Neural cell (in vitro differentiated cells): Measurements from ENCODE around the gene COL6A2. TPM values are rescaled to one million over a fixed set of nuclear protein-coding genes. Genes with fewer than 3 reads are reported as not detected.
A peak's percentile ranks its signal among the peaks of the same experiment; 100 is the strongest.

Experiments
- H2AFZ ChIP-seq: fragments of 200-600, 300-800 bp; sonication (generic), shearing (Covaris generic); 2 replicates; pipeline ENCODE4 v1.6.0; 2014; ENCODE audit warnings: low read depth, mild to moderate bottlenecking, antibody characterized with exemption, low read length, moderate library complexity
- H3F3A ChIP-seq: fragments of 200-600 bp; shearing (Covaris generic); 2 replicates; pipeline ENCODE4 v1.6.1; 2016; ENCODE audit warnings: mild to moderate bottlenecking, moderate library complexity, mixed read lengths, antibody characterized with exemption, low read length; ENCODE audit not compliant: insufficient read depth, poor library complexity, severe bottlenecking
- H3K27ac ChIP-seq: fragments of 200-600, 300-800 bp; sonication (generic), shearing (Covaris generic); 2 replicates; pipeline ENCODE4 v1.5.1; 2014; ENCODE audit warnings: mild to moderate bottlenecking, low read length, moderate library complexity
- H3K27me3 ChIP-seq: fragments of 300-800, 200-600 bp; sonication (generic), shearing (Covaris generic); 2 replicates; pipeline ENCODE4 v1.6.0; 2014; ENCODE audit warnings: mild to moderate bottlenecking, low read depth, low read length, moderate library complexity; ENCODE audit not compliant: insufficient read depth
- H3K36me3 ChIP-seq: fragments of 300-800, 200-600 bp; sonication (generic), shearing (Covaris generic); 2 replicates; pipeline ENCODE4 v1.5.1; 2014; ENCODE audit warnings: mild to moderate bottlenecking, antibody characterized with exemption, low read length, moderate library complexity; ENCODE audit not compliant: insufficient read depth
- H3K4me2 ChIP-seq: fragments of 300-800, 200-600 bp; sonication (generic), shearing (Covaris generic); 2 replicates; pipeline ENCODE4 v1.6.0; 2014; ENCODE audit warnings: mild to moderate bottlenecking, low read length
- H3K4me3 ChIP-seq: fragments of 300-800, 200-600 bp; sonication (generic), shearing (Covaris generic); 2 replicates; pipeline ENCODE4 v1.5.1; 2014; ENCODE audit warnings: mild to moderate bottlenecking, low read length, moderate library complexity
- H3K79me2 ChIP-seq: fragments of 200-600 bp; shearing (Covaris generic); replicated peaks from 2 replicates; pipeline ENCODE4 v1.6.0; 2014; ENCODE audit warnings: mild to moderate bottlenecking, low read length, moderate library complexity; ENCODE audit not compliant: insufficient read depth
- H3K9ac ChIP-seq: fragments of 300-800, 200-600 bp; sonication (generic), shearing (Covaris generic); 2 replicates; pipeline ENCODE4 v1.6.1; 2016; ENCODE audit warnings: mild to moderate bottlenecking, low read length, mixed read lengths
- H3K9me2 ChIP-seq: fragments of 200-600 bp; shearing (Covaris generic); 2 replicates; pipeline ENCODE4 v1.6.1; 2016; ENCODE audit warnings: mild to moderate bottlenecking, low read length, mixed read lengths; ENCODE audit not compliant: insufficient read depth
- H3K9me3 ChIP-seq: fragments of 200-600, 300-800 bp; sonication (generic), shearing (Covaris generic); 2 replicates; pipeline ENCODE4 v1.6.1; 2016; ENCODE audit warnings: mild to moderate bottlenecking, mixed run types, low read length, moderate library complexity, mixed read lengths
- H4K20me1 ChIP-seq: fragments of 200-600 bp; shearing (Covaris generic); 2 replicates; pipeline ENCODE4 v1.6.1; 2016; ENCODE audit warnings: mild to moderate bottlenecking, mixed run types; ENCODE audit not compliant: insufficient read depth
- CTCF ChIP-seq: fragments of 450-650 bp; IDR thresholded peaks from 2 replicates; pipeline ENCODE4 v1.5.1; 2014; ENCODE audit warnings: antibody characterized with exemption, mild to moderate bottlenecking, moderate library complexity; ENCODE audit not compliant: poor library complexity, severe bottlenecking
- EZH2 ChIP-seq: fragments of 200-600, 300-800 bp; shearing (Covaris generic), sonication (generic); IDR thresholded peaks from 2 replicates; pipeline ENCODE4 v1.6.1; 2014; ENCODE audit warnings: antibody characterized with exemption, low read length, borderline replicate concordance, mild to moderate bottlenecking; ENCODE audit not compliant: insufficient read depth, poor library complexity, severe bottlenecking
- MXI1 ChIP-seq: fragments of 450-650 bp; conservative IDR thresholded peaks from 2 replicates; pipeline ENCODE4 v1.6.1; 2014; ENCODE audit warnings: antibody characterized with exemption, mild to moderate bottlenecking; ENCODE audit not compliant: poor library complexity, severe bottlenecking
- REST ChIP-seq: IDR thresholded peaks from 2 replicates; pipeline ENCODE4 v1.6.1; 2012; ENCODE audit warnings: borderline replicate concordance
- SMC3 ChIP-seq: fragments of 450-650 bp; conservative IDR thresholded peaks from 2 replicates; pipeline ENCODE4 v1.6.1; 2014; ENCODE audit warnings: antibody characterized with exemption, mild to moderate bottlenecking, moderate library complexity; ENCODE audit not compliant: poor library complexity
- TAF1 ChIP-seq: IDR thresholded peaks from 2 replicates; pipeline ENCODE4 v1.6.1; 2012; ENCODE audit warnings: low read depth
- polyA plus RNA-seq: library from polyadenylated mRNA; depleted of rRNA; stranded (reverse); fragments of >200 nt; gene quantifications from 2 replicates; pipeline ENCODE4 v1.2.3, GENCODE V29; 2014

Gene COL6A2
- polyA plus RNA-seq, 1 donor from 2014 or later = not detected

- Histone ChIP-seq H3K9ac (no peak overlapping the region), H3K4me2 (no peak overlapping the region), H3K27ac (no peak overlapping the region), H3K4me3 (no peak overlapping the region), H3K79me2 (no peaks in the 10 kb centered on the region), H3K36me3 (no peaks in the 10 kb centered on the region), H2AFZ (no peak overlapping the region), H3F3A (no peaks in the 10 kb centered on the region), H3K27me3 (peaks cover 37% of the 10 kb centered on the region), H3K9me2 (no peaks in the 10 kb centered on the region), H4K20me1 (no peaks in the 10 kb centered on the region), H3K9me3 (peaks cover 8% of the 10 kb centered on the region)
- TF ChIP-seq EZH2 = no peak
These were observed 1.1 kb upstream of the COL6A2 start for GRCh38 chr21:46096596-46097335.

- H3K9ac ChIP-seq = no peak overlapping the region
- no peaks in the 10 kb centered on the region for H3K79me2 ChIP-seq
- peaks cover 37% of the 10 kb centered on the region for H3K27me3 ChIP-seq
- H3K27ac ChIP-seq = no peak overlapping the region
- H2AFZ ChIP-seq = no peak overlapping the region
- no peaks in the 10 kb centered on the region for H3K36me3 ChIP-seq
- peak overlapping the region; percentile 37 for H3K4me3 ChIP-seq
- no peak overlapping the region for H3K4me2 ChIP-seq
- H3F3A ChIP-seq = no peaks in the 10 kb centered on the region
- H3K9me2 ChIP-seq = no peaks in the 10 kb centered on the region
- H4K20me1 ChIP-seq = no peaks in the 10 kb centered on the region
- TF ChIP-seq SMC3 (no peak), CTCF (no peak)
- H3K9me3 ChIP-seq = peaks cover 8% of the 10 kb centered on the region
These were observed 610 bp downstream of the COL6A2 start for GRCh38 chr21:46098303-46099141.

GRCh38 chr21:46099476-46099875, 1.6 kb downstream of the COL6A2 start:
- no peak overlapping the region for H3K4me3 ChIP-seq
- H3K4me2 ChIP-seq = no peak overlapping the region
- H3K9me3 ChIP-seq = peaks cover 8% of the 10 kb centered on the region
- peaks cover 37% of the 10 kb centered on the region for H3K27me3 ChIP-seq
- H3K36me3 ChIP-seq = no peaks in the 10 kb centered on the region
- no peaks in the 10 kb centered on the region for H3F3A ChIP-seq
- no peak overlapping the region for H2AFZ ChIP-seq
- H3K9me2 ChIP-seq = no peaks in the 10 kb centered on the region
- no peak overlapping the region for H3K27ac ChIP-seq
- H3K79me2 ChIP-seq = no peaks in the 10 kb centered on the region
- no peaks in the 10 kb centered on the region for H4K20me1 ChIP-seq
- no peak overlapping the region for H3K9ac ChIP-seq
- TF ChIP-seq EZH2 (no peak), REST (no peak), MXI1 (no peak), CTCF (no peak), SMC3 (no peak), TAF1 (no peak)
